ENCODE data around the gene GNB1L.

The GNB1L gene

GRCh38 chr22:19763458-19764298, 91.0 kb downstream of the GNB1L start:
- H3K4me2 ChIP-seq (ENCODE audit: insufficient read depth, low read length, poor library complexity, severe bottlenecking) = no peak overlapping the region
- H3K4me1 ChIP-seq (ENCODE audit: control insufficient read depth in 2 of 2, insufficient read depth in 1 of 2, low read depth in 1 of 2, low read length in 2 of 2) = peaks cover 14 to 16% of the 10 kb centered on the region in 2 donors
- H3K79me1 ChIP-seq (ENCODE audit: low read depth, low read length) = no peaks in the 10 kb centered on the region
- no peak overlapping the region for H3K4ac ChIP-seq (ENCODE audit: low read length)
- no CpG with 5 or more reads among the region's 39 CpGs for WGBS, 2 donors (ENCODE audit: extremely low coverage in 2 of 2, insufficient read length in 2 of 2, insufficient replicate concordance in 1 of 2)
- H3K9me3 ChIP-seq (replicated peaks in 1 of 2; ENCODE audit: control insufficient read depth in 2 of 2, insufficient read depth in 1 of 2, low read depth in 1 of 2, low read length in 2 of 2) = peaks cover 9 to 14% of the 10 kb centered on the region in 2 donors
- no peak for DNase-seq (ENCODE audit: low spot score)
- peaks cover 87 to 96% (median 93%) of the 10 kb centered on the region in 3 experiments for H3K27me3 ChIP-seq (ENCODE audit: control insufficient read depth in 3 of 3, insufficient read depth in 3 of 3, low read depth in 1 of 3, low read length in 3 of 3)
- H3K14ac ChIP-seq (ENCODE audit: low read length) = peak overlapping the region; percentile 56
- peak overlapping the region; percentile 97 for H2AK5ac ChIP-seq (ENCODE audit: low read depth, low read length)
- no peak overlapping the region for H4K91ac ChIP-seq (ENCODE audit: low read depth, low read length, poor library complexity)
- no peak overlapping the region for H2AFZ ChIP-seq (ENCODE audit: low read length)
- H2BK5ac ChIP-seq (ENCODE audit: low read length) = peak overlapping the region; percentile 75
- no peak overlapping the region for H2BK12ac ChIP-seq (ENCODE audit: low read length)
- H4K8ac ChIP-seq (ENCODE audit: low read depth, low read length) = no peak overlapping the region
- peak overlapping the region in 1 of 2 donors; percentile 59 for H3K4me3 ChIP-seq (ENCODE audit: low read length in 2 of 2)
- H3K23ac ChIP-seq (ENCODE audit: low read depth, low read length, poor library complexity) = peak overlapping the region; percentile 94
- H3K36me3 ChIP-seq (replicated peaks in 1 of 2; ENCODE audit: control insufficient read depth in 2 of 2, insufficient read depth in 2 of 2, low read length in 2 of 2) = no peaks in the 10 kb centered on the region
- H3K9ac ChIP-seq (ENCODE audit: low read depth, low read length, poor library complexity) = peak overlapping the region; percentile 84
- H2BK15ac ChIP-seq (ENCODE audit: low read length) = peak overlapping the region; percentile 89
- H3K18ac ChIP-seq (ENCODE audit: low read length) = peak overlapping the region; percentile 94
- H2BK120ac ChIP-seq (ENCODE audit: low read depth, low read length) = no peak overlapping the region
- no peak overlapping the region for H3K27ac ChIP-seq (replicated peaks; ENCODE audit: low read length)

- H3K4me1 ChIP-seq (ENCODE audit: control insufficient read depth in 2 of 2, insufficient read depth in 1 of 2, low read depth in 1 of 2, low read length in 2 of 2) = peaks cover 10 to 13% of the 10 kb centered on the region in 2 donors
- no peak overlapping the region for H3K9ac ChIP-seq (ENCODE audit: low read depth, low read length, poor library complexity)
- peak overlapping the region; percentile 73 for H2BK12ac ChIP-seq (ENCODE audit: low read length)
- no peak overlapping the region for H3K27ac ChIP-seq (replicated peaks; ENCODE audit: low read length)
- H3K14ac ChIP-seq (ENCODE audit: low read length) = peak overlapping the region; percentile 6
- peak overlapping the region; percentile 18 for H3K4me2 ChIP-seq (ENCODE audit: insufficient read depth, low read length, poor library complexity, severe bottlenecking)
- H3K9me3 ChIP-seq (replicated peaks in 1 of 2; ENCODE audit: control insufficient read depth in 2 of 2, insufficient read depth in 1 of 2, low read depth in 1 of 2, low read length in 2 of 2) = peaks cover 7 to 14% of the 10 kb centered on the region in 2 donors
- DNase-seq (ENCODE audit: low spot score) = no peak
- peak overlapping the region; percentile 87 for H3K18ac ChIP-seq (ENCODE audit: low read length)
- H2BK120ac ChIP-seq (ENCODE audit: low read depth, low read length) = no peak overlapping the region
- H3K23ac ChIP-seq (ENCODE audit: low read depth, low read length, poor library complexity) = peak overlapping the region; percentile 94
- no peaks in the 10 kb centered on the region for H3K79me1 ChIP-seq (ENCODE audit: low read depth, low read length)
- H2AFZ ChIP-seq (ENCODE audit: low read length) = peak overlapping the region; percentile 81
- H2BK15ac ChIP-seq (ENCODE audit: low read length) = peak overlapping the region; percentile 98
- no peak overlapping the region for H4K8ac ChIP-seq (ENCODE audit: low read depth, low read length)
- peaks cover 87 to 96% (median 93%) of the 10 kb centered on the region in 3 experiments for H3K27me3 ChIP-seq (ENCODE audit: control insufficient read depth in 3 of 3, insufficient read depth in 3 of 3, low read depth in 1 of 3, low read length in 3 of 3)
- WGBS, 2 donors (ENCODE audit: extremely low coverage in 2 of 2, insufficient read length in 2 of 2, insufficient replicate concordance in 1 of 2) = no CpG with 5 or more reads among the region's 34 CpGs
- peak overlapping the region in 1 of 2 donors; percentile 32 for H3K4me3 ChIP-seq (ENCODE audit: low read length in 2 of 2)
- H3K4ac ChIP-seq (ENCODE audit: low read length) = peak overlapping the region; percentile 37
- H3K36me3 ChIP-seq (replicated peaks in 1 of 2; ENCODE audit: control insufficient read depth in 2 of 2, insufficient read depth in 2 of 2, low read length in 2 of 2) = no peaks in the 10 kb centered on the region
- peak overlapping the region; percentile 97 for H2AK5ac ChIP-seq (ENCODE audit: low read depth, low read length)
- no peak overlapping the region for H4K91ac ChIP-seq (ENCODE audit: low read depth, low read length, poor library complexity)
- peak overlapping the region; percentile 75 for H2BK5ac ChIP-seq (ENCODE audit: low read length)
These were observed 91.9 kb downstream of the GNB1L start for GRCh38 chr22:19762568-19763457.

DNA sequence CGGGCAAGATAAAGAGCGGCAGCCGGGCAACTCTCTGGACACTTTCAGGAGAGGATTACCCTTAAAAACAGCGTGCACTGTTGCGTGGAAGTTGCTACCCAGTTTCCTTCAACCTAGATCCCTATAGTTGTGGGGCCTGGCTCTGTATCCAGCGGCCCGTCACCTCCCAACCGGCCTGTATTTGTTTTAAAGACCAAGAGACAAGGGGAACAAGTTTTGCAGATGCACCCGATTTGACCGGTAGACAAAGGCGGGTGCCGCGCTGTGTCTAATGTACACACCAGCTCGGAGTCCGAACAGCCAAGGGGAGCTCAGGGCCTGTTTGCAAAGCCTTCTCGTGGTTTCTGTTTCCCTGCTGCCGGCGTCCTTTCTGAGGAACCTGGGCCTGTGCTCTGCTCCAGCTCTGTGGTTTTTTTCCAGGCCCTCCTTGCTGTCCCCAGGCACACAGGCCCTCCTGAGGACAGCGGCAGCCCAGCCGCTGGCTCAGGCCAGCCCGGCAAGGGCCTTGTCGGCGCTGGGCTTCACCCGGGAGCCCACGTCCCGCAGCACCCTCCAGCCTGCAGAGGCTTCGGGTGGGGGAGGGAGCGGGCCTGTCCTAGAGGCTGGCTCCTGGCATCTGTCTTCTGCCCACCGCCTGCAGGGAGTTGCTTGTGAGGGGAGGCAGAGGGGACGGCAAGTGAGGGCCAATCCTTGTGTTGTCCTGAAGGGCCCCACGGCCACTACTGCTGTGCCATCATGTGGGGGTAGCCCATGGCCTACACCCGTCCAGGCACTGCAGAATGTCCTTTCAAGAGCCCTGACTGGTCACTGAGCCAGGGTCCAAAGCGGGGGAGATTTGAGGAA, 92.7 kb downstream of the GNB1L start:
- H2BK12ac ChIP-seq (ENCODE audit: low read length) = peak overlapping the region; percentile 73
- no peak overlapping the region for H4K8ac ChIP-seq (ENCODE audit: low read depth, low read length)
- no peak for DNase-seq (ENCODE audit: low spot score)
- no peaks in the 10 kb centered on the region for H3K36me3 ChIP-seq (replicated peaks in 1 of 2; ENCODE audit: control insufficient read depth in 2 of 2, insufficient read depth in 2 of 2, low read length in 2 of 2)
- peak overlapping the region; percentile 18 for H3K4me2 ChIP-seq (ENCODE audit: insufficient read depth, low read length, poor library complexity, severe bottlenecking)
- H4K91ac ChIP-seq (ENCODE audit: low read depth, low read length, poor library complexity) = no peak overlapping the region
- no peak overlapping the region for H3K14ac ChIP-seq (ENCODE audit: low read length)
- H3K27ac ChIP-seq (replicated peaks; ENCODE audit: low read length) = no peak overlapping the region
- H3K9ac ChIP-seq (ENCODE audit: low read depth, low read length, poor library complexity) = no peak overlapping the region
- WGBS, 2 donors (ENCODE audit: extremely low coverage in 2 of 2, insufficient read length in 2 of 2, insufficient replicate concordance in 1 of 2) = no CpG with 5 or more reads among the region's 33 CpGs
- H3K4me3 ChIP-seq (ENCODE audit: low read length in 2 of 2) = peak overlapping the region in 1 of 2 donors; percentile 49
- peak overlapping the region; percentile 81 for H2AFZ ChIP-seq (ENCODE audit: low read length)
- peaks cover 6 to 9% of the 10 kb centered on the region in 2 donors for H3K4me1 ChIP-seq (ENCODE audit: control insufficient read depth in 2 of 2, insufficient read depth in 1 of 2, low read depth in 1 of 2, low read length in 2 of 2)
- peak overlapping the region; percentile 37 for H3K4ac ChIP-seq (ENCODE audit: low read length)
- H3K27me3 ChIP-seq (ENCODE audit: control insufficient read depth in 3 of 3, insufficient read depth in 3 of 3, low read depth in 1 of 3, low read length in 3 of 3) = peaks cover 86 to 96% (median 93%) of the 10 kb centered on the region in 3 experiments
- H3K79me1 ChIP-seq (ENCODE audit: low read depth, low read length) = no peaks in the 10 kb centered on the region
- peak overlapping the region; percentile 83 for H3K18ac ChIP-seq (ENCODE audit: low read length)
- H3K23ac ChIP-seq (ENCODE audit: low read depth, low read length, poor library complexity) = peak overlapping the region; percentile 94
- H2BK5ac ChIP-seq (ENCODE audit: low read length) = peak overlapping the region; percentile 75
- H3K9me3 ChIP-seq (replicated peaks in 1 of 2; ENCODE audit: control insufficient read depth in 2 of 2, insufficient read depth in 1 of 2, low read depth in 1 of 2, low read length in 2 of 2) = peaks cover 6 to 14% of the 10 kb centered on the region in 2 donors
- peak overlapping the region; percentile 97 for H2AK5ac ChIP-seq (ENCODE audit: low read depth, low read length)
- peak overlapping the region; percentile 98 for H2BK15ac ChIP-seq (ENCODE audit: low read length)
- no peak overlapping the region for H2BK120ac ChIP-seq (ENCODE audit: low read depth, low read length)
